ENCODE measurements around the gene DES.

GRCh38 chr2:219426068-219426443 lies 7.9 kb downstream of the DES start:
- TF ChIP-seq ELF4 (CRISPR knock-in tag; IDR thresholded peaks at IDR 0.05; ENCODE audit: borderline replicate concordance) (no peak), PPARG (CRISPR knock-in tag; conservative IDR thresholded peaks at IDR 0.05) (no peak), CTCF (CRISPR knock-in tag; IDR thresholded peaks at IDR 0.05) (no peak), PATZ1 (CRISPR knock-in tag; IDR thresholded peaks at IDR 0.05) (no peak), DNMT3B (CRISPR knock-in tag; conservative IDR thresholded peaks at IDR 0.05) (no peak), ZNF720 (CRISPR knock-in tag; IDR thresholded peaks at IDR 0.05) (no peak), CREB3 (CRISPR knock-in tag; IDR thresholded peaks at IDR 0.05) (no peak), NRL (CRISPR knock-in tag; IDR thresholded peaks at IDR 0.05; ENCODE audit: borderline replicate concordance) (no peak)

All from HepG2 (cell line).